GM21717 (cell line): ENCODE results near the gene ACTRT2.

Experiments
- ATAC-seq: cut with Tn5 transposase; IDR thresholded peaks from one replicate; pipeline ENCODE4 v1.9.1; 2021; ENCODE audit warnings: mild to moderate bottlenecking, moderate library complexity; ENCODE audit not compliant: unreplicated experiment

Gene ACTRT2

DNA sequence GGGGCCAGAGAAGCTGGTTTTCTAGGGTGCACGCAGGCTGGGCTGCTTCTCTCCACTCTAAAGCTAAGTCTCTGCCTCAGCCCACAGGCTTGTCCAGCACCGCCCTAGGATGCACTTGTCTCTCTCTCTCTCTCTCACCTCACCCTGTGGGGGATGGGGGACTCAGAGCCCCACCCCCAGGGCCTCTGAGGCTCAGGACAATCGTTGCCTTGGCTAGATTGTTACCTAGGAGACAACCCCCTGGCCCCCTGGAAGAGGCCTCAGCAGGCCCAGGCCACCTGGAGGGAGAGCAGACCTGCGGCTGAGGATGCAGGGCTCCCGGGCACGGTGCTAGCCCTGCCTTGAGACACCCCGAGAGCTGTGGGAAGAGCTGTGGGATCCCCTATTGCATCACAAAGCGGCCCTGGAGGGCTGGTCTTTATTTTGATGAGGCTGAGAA lies at the start of gene ACTRT2:
Gene ACTRT2 (plus strand): TSS at position 235 of the 439 bp plus-strand sequence. CDS start 220 bp downstream, outside the sequence.
- no peak for ATAC-seq

DNA sequence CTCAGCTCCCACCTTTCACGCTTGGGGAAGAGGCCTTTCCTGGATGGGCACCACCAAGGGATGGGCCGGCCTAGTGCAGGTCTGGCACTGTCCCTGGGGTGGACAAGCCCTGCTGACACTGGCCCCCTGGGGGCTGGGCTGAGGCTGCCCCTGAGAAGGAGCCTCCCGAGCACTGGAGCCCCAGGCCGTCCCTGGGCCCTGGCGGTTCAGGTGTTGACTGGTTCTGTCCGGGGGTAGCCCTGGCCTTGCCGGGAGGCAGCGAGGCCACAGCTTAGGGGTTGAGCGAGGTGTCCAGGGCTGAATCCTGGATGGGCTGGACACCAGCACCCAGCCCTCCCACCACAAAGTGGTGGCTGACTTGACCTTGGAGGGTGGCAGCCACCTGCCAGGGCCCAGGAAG lies 49.7 kb upstream of the ACTRT2 start:
- no peak for ATAC-seq

DNA sequence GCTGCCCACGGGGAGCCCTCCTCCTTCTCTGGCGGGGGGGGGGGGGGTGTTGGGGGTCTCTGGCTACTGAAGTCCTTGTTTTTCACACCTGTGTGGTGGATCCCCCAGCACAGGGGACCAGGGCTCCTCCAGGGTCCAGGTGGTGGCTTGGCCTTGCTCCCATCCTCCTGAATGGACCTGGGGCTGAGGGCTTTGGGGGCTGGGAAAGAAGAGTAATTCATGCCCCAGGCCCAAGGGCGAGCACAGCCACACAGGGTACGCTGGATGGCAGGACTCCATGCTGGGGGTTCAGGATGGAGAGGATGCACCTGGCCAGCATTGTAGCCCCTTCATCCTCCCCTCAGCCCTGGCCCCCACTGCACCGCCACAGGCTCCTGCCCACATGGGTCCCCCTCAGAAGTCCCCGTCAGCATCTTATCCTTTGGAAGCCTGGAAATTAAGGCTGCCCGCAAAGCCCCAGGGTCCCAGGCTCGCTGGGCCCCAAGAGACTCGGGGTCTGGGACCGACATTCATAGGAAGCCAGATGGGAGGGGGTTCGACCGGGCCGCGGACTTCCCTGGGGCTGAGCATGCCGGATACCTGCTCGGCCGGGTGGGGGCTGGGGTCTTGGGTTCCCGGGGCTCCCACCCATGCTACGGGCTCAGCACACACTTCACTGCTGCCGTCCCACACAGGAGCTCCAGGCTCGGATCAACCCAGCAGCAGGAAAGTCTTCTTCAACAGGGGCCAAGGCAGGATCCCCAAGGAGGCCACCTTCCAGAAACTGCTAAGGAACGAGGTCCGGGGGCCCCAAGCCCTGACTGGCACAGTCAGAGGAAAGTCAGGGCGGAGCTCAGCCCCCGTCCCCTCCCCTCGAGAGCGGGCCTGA lies 49.0 kb upstream of the ACTRT2 start:
- ATAC-seq, result no peak

DNA sequence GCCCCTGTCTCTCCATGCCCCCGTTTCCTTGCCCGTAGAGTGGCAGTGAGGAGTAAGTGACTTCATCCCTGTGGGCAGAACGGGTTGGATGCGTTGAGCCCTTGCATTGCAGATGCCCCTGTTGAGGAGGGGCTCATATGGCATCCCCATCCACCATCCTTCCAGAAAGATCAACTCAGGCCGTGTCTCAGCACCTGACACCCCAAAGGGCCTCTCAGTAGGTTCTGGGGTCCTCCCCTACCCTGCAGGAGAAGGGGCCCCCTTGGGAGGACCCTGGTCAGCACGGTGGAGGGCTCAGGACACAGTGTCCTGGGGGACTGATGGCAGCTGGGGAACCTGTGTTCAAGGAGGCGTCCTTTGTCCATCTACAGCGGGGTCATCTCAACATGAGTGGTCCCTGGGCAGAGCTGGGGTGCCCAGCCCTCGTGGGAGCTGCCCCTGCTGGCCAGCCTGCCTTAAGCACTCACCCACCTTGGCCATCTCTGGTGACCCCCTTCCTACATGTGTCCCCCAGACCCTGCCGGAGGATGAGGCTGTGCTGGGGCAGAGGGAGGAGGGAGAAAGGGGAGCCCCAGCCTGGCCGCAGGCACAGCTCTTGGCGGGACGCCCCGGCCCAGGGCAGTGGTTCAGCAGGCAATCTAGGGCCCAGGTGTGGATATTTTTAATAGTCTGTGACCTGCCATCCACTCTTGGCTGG lies 48.2 kb upstream of the ACTRT2 start:
- no peak for ATAC-seq

DNA sequence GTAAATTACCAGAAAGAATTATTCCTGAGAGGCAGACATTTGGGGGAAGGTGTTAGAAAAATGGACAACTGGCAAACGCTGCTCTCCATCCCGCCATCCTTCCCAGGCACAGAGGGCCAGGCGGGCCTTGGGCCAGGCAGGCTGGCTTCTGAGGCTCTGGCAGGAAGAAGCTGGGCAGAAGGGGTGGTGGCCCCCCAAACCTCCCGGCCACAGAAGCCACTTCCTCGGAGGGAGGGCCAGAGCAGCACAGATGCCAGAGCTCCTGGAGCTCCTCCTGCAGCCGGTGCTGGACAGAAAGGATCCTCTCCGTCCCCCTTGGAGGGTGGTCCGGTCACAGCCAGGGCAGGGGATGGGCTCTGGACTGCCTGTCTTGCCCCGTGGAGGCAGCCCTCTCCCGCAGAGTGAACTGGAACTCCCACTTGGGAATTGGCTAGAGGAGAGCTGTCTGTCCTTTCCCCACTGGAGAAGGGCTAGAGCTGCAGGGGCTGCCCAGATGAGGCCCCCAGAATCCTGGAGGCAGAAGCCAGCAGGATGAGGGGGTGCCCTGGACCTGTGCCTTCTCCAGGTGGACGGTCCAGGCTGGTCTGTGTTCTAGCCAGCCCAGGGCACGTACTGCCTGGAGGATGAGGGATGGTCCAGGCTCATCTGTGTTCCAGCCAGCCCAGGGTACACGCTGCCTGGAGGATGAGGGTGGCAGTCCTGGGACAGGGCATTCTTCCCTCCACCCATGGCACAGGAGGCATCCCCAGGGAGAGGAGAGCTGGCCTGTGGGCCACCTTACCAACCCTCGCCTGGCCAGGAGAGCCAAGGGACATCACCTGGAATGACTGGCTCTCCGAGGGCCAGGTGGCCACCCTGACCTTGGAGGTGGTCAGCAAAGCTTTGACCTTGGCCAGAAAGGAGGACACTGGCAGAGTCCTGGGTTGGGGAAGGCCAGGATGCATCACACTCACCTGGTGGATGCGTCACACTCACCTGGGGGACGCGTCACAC lies 47.4 kb upstream of the ACTRT2 start:
- no peak for ATAC-seq

DNA sequence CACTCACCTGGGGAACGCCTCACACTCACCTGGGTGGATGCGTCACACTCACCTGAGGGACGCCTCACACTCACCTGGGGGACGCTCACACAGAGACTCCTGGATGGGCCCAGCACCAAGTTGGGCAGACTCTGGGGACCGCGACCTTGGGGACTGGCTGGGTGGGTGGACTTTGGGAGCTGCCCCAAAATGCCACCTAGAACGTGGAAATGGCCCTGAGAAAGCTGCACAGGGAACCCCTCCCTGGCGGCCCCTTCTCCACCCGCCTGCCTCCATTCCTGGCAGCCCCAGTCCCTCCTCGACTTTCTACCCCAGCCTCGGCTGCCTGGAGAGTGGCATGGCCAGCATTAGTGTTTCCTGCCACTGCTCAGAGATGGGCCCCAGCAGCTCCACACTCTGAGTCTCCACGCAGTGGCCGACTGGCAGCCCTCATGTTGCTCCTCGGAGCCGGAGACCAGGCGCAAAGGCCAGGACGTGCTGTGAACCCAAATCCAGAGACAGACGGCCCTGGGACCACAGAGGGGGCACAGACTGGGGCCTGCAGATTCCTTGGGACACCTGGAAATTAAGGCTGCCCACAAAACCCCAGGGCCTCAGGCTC lies 46.5 kb upstream of the ACTRT2 start:
- ATAC-seq, result no peak

DNA sequence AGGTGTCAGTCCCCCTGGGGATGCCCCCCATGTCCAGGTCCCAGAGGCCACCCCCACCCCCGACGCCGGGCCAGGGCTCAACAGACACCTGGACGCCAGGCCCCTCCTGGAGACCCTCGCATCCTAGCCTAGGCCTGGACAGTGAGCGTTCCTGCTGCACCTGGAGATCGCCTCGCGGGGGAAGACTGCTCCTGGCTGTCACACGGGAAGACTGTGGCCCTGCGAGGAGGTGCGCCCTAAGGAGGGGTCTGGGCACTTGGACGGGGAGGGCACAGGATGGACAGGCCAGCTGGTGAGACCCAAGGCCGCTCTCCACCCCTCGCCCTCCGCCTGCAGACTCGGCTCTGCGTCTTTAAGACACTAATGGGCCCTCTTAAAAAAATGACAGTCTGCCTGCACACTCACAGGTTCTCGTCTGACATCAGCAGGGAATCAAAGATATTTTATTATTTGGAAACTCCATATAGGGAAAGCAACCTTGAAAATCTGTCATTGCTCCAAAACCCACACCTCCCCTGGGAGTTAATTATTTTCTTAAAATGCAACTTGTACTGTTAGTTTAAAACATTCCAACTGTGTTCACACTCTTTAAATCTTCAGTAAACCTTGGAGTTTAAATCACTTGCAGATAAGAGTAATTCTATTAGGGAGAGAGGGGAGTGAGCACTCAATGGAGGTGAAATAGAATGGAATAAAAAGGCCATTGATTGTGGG lies 45.6 kb upstream of the ACTRT2 start:
- ATAC-seq, result no peak

DNA sequence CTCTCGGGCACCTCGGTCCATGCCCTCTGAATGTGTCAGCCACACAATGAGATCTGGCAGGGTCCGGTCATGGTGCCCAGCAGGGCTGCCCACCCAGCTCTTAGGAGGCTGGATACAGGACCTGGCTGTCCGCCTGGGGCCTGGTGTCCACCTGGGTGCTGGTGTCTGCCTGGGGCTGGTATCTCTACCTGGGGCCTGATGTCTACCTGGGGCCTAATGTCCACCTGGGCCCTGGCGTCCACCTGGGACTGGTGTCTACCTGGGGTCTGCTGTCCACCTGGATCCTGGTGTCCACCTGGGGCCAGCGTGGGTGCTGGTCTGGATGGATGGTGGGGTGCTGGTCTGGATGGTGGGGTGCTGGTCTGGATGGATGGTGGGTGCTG lies 45.1 kb upstream of the ACTRT2 start:
- ATAC-seq, result no peak

DNA sequence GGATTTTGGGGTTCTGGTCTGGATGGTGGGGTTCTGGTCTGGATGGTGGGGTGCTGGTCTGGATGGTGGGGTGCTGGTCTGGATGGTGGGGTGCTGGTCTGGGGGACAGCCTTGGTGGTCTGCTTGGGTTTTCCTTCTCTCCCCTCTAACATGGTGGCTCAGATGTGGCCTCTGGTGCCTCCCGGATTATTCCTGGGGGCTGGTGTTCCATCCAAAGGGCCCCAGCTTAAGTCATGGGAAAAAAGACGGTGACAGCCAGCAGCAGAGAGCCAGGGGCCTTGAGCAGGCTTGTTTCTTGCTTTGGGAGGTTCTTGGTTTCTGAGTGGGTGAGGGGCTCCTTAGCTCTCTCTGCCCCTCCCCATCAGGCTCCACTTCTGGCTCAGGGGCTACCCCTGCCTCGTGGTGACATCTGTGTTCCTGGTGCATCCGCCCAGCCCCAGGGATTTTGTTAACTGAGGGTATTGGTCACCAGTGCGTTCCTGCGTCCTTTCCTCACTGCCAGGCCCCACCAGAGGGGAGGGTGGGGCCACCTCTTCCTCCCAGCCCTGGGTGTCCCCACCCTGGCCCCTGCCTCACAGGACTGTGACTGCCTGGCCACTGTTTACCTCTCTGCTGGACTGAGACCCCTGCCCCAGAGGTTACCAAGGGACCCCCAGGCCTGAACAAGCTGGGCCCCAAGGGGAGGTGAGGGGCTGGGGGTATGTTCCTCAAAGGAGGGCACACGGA lies 43.2 kb upstream of the ACTRT2 start:
- no peak for ATAC-seq

DNA sequence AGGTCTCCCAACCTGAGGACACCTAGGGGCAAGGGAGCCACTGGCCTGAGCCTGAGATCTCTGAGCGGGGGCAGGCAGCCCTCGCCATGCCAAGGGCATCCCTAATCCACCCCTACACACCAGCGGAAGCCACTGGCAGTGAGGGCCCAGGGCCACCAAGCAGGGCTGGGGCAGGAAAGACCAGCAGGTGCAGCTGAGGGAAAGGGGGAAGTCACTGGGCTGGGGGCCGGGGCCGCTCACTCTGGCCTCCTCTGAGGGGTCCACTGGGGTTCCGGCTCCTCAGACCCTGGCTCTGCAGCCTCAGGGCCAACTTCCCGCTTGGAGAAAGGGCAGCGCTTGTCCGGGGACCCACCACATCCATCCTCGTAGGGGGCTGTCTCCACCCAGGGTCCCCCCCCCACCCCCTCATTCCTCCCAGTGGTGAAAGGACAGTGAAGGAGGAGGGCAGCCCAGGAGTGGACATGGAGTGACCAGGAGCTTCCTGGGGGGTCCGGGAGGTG lies 42.5 kb upstream of the ACTRT2 start:
- no peak for ATAC-seq

DNA sequence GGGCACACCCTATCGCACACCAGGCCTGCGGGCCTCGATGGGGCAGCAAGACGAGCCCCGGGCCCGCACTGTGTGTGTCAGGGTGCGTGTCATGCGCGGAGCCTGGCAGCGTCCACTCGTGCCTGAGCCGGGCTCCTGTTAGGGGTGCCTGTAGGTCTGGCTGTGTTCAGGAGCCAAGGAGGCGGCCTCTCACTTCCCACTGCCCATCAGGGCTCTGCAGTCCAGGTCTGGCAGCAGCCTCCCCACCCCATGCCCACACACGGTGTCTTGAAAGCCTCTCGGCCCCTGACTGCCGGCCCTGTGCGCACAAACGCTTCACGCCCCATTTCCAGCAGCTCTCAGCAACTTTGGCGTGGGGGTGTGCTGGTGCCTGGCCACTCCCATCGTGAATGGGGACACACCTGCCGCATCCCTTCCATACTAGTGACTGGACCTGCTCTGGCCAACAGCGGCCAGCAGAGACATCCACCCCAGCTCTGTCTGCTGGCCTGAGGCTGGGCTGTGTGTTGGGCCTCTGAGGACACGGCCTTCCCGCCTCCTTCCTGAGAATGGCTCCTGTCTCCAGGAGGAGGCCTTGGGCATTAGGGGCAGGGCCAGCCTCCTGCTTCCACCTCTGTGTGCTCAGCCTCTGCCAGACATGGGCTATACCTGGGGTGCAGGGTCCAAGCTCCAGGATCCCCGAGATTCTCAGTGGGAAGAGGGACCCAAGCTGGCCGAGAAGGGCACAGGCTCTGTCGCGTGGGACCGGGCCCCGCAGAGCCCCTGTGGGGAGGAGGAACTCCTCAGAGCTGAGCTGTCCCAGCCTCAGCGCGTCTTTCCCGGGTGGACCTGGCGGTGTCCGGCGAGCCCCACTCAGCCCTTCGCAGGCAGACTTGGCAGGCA lies 41.8 kb upstream of the ACTRT2 start:
- ATAC-seq, result no peak

DNA sequence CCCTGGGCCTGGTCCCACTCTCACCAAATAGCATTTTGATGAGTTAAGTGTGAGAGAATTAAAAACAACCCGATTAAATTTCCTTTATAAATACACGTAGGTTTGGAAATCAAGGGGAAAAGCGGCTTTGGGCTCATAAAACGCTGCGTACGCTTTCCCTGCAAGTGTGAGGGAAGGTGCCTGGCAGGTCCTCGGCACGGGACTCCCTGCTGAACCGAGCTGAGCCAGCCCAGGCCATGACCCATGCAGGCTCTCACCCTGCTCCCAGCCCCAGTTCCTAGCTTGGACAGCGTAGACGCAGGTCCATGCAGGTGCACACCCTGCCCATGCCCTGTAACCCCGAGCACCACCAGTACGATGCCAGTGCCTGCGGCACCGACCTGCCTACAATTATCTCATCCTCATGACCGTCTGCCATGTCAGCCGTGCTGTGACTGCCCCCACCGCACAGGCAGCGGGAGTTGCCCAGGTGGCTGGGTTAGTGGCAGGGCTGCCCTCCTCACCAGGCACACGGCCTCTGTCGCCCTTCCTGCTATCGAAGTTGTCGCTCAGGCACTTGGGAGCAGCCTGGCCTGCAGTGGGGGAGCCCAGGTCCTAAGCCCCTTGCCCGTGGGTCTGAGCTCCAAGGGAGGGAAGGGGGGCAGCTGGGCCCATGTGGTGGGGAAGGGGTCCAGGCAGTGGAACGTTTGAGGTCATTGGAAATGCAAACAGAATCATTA lies 41.0 kb upstream of the ACTRT2 start:
- no peak for ATAC-seq

DNA sequence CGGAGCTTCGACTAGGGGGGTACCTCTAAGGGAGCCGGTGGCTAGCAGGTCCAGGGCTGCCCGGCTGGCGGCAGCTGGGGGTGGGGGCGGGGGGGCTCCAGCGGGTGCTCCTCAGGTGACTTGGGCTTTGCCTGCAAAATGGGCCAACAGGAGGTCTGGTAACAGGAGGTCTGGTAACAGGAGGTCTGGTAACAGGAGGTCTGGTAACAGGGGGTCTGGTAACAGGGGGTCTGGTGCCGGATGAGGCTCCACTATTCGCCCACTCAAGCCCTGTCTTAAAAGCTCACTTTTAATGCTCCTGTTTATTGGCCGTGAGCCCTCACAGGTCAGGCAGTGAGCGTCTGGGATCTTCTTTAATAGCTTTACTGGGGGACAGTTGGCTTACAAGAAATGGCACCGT lies 40.4 kb upstream of the ACTRT2 start:
- no peak for ATAC-seq

DNA sequence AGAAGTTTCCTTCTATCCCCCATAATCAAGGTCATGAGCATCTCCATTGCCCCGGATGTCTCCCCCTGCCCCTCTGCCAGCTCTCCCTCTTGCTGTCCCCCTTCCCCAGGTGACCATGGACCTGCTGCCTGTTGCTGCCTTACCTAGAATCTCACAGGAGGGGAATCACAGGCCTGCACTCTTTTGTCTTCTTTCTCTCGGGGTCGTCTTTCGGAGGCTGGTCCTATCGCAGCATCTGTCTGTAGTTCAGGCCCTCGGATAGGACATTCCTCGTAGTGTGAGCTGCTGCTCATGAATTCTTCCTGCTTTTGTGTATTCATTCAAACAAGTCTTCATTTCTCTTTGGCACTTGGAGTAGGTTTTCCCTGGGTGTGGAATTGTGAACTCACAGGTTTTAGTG lies 39.9 kb upstream of the ACTRT2 start:
- no peak for ATAC-seq

DNA sequence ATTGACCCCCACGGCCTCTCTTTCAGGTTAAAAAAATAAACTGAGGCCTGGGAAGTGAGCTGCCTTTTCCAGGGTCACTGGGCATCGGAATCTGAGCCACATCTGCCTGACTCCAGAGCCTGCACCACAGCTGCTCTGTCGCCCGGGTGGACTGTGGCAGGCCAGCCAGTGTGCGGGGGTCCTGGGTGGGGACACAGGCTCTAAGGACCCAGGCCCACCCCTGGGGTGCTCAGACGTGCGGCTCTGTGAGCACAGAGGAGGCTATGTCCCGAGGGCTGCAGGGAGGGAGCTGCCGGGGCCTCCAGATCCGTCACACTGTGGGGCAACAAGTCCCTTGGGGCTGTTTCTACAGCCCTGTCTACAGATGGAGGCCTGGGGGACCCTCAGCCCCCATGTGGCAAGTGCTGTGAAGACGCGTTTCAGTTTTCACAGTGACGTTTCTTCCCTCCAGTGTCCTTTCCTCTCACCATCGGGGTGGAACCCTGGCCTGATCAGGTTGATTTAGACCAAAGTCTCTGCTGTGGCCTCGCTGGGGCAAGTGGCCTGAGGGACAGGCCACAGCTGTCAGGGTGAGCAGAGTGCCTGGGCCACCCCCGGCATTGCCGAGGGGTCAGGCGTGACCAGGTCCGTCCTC lies 39.2 kb upstream of the ACTRT2 start:
- no peak for ATAC-seq

DNA sequence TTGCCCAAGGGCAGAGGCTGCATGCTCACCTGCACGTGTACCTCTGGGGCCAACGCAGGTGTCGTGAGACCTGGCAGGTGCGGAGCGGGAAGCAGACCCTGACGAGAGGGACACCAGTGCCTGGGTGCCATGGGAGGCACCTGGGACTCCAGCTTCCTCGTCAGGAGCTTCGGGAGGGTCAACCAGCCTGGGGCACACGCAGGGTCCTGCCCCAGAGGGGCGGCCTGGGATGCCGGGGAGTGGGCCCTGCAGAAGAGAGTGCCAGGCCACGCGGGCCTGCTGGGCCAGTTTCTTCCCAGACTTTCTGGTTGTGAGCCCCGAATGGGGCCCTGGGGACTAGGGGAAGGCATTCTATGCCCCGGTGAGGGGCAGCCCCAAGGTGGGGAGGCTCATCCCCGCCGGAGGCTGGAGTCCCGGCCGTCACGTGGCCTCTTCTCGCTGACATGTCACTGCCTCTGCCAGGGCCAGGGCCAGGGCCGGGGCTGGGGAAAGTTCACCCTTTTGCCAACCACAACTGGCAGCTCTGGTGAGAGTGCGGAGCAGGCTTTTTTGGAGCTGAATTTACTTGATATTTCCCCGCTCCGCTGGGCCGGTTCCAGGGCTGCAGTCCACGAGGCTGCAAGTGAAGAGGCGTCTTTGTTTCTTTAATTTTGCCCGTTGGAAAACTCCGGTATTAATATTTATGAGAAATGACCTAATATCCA lies 38.5 kb upstream of the ACTRT2 start:
- ATAC-seq, result no peak

DNA sequence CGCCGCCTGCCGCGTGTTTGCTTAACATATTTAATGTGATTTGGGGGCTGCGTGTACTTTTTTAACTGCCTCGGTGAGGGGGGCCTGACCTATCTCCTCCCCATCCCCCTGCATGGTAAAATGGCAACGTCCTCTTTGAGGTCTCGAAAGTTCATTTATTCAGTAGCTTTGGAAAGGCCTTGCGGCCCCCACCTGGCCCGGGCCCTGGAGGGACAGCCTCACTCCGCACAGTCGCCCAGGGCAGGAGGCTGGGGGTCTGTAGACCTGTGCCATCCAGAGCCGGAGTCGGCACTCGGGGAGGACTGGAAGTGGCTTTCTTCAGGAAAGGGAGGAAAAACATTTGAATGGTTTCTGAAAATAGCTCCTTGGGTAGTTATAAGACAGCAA lies 38.0 kb upstream of the ACTRT2 start:
- ATAC-seq, result no peak
